ENCODE measurements around the gene DEGS1.

DNA sequence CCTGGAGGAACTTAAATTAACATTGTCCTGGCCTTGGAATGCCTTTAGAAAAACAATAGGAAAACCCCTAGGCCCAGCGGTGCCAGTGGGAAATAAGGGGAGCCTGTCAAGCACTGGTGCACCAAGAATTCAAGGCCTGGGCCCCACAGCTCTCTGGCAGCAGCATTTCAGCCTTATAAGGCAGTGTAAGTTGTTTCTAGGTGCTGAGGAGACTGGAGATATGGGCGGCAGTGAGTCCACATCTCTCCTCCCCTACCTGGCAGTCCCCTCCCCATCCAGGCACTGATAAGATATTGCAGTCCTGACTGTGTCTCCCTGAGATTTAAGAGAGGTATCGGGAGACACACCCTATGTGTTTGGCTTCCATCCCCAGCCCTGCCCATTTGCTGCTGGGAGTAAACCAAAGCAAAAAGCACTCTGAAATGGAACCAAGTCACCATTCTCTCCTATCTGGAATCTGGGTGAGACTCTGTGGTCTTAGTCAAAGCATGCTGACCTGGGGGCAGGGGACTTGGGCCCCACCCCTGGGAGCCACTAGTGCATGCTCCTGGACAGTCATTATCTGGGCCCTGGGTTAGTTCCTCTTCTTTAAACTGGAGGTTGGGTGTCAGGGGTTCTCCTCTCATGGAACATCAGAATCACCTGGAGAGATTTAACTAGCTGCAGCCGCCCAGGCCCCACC lies 30.5 kb downstream of the DEGS1 start:
- TF ChIP-seq CTCF (IDR thresholded peaks at IDR 0.05) (no peak), POLR2A (IDR thresholded peaks at IDR 0.05) (no peak)
